ENCODE results near the gene ZNRF2. TPM values are rescaled to one million over a fixed set of nuclear protein-coding genes. Genes with fewer than 3 reads are reported as not detected.

The ZNRF2 gene
- total RNA-seq: 10 to 100 TPM in 3 of 4 donors, 1 to 10 TPM in 1; 9.6 to 19.3 (median 17.4) TPM

GRCh38 chr7:30284298-30285066 is at the start of gene ZNRF2:
Gene ZNRF2 (plus strand): TSS chr7:30284597. CDS start chr7:30285358, 761 bp downstream.
- Histone ChIP-seq H3K9me3 (no peaks in the 10 kb centered on the region), H3K4me3 (peak within 1 kb of the TSS; percentile 77 to 98 (median 81)), H3K4me1 (peaks cover 32 to 39% of the 10 kb centered on the region in 2 donors), H3K36me3 (no peaks in the 10 kb centered on the region), H3K27me3 (no peaks in the 10 kb centered on the region), H3K27ac (peak within 1 kb of the TSS; percentile 91 to 99 (median 96))
- ATAC-seq (peak; percentile 76 to 79), DNase-seq (peak; percentile 100)
- intact Hi-C loops (cut with DNase I; ENCODE audit: low total_unique reads): loop anchor here (2.0 to 10.0 kb wide), 5 partner anchors 112 to 258 kb away; partner anchors contain the start of genes FKBP14, GGCT and NOD1
- in situ Hi-C loops (cut with MboI; ENCODE audit: low sequenced_read_pairs in 4 of 4): loop anchor here in 2 of 4 donors (10.0 kb wide), 1 partner anchor 120 kb away; no protein-coding TSS in a partner anchor
- TF ChIP-seq CTCF (IDR thresholded peaks at IDR 0.05 in 4 of 5, conservative IDR thresholded peaks at IDR 0.05 in 1 of 5) (peak; percentile 39 to 53 (median 50)), POLR2A (IDR thresholded peaks at IDR 0.05) (peak; percentile 89 to 93)

GRCh38 chr7:30237271-30237695 is 47.1 kb upstream of the ZNRF2 start:
- ATAC-seq (no peak), DNase-seq (no peak)
- Histone ChIP-seq H3K27ac (no peak overlapping the region), H3K4me1 (peaks cover 0 to 6% of the 10 kb centered on the region in 2 donors), H3K36me3 (no peaks in the 10 kb centered on the region), H3K4me3 (no peak overlapping the region), H3K9me3 (no peaks in the 10 kb centered on the region), H3K27me3 (no peaks in the 10 kb centered on the region)
- no peak for TF ChIP-seq POLR2A (IDR thresholded peaks at IDR 0.05)
- no peak for TF ChIP-seq CTCF (IDR thresholded peaks at IDR 0.05 in 4 of 5, conservative IDR thresholded peaks at IDR 0.05 in 1 of 5)
- in situ Hi-C loops (cut with MboI; ENCODE audit: low sequenced_read_pairs in 4 of 4): no loop called here
- intact Hi-C loops (cut with DNase I; ENCODE audit: low total_unique reads): no loop called here

GRCh38 chr7:30238721-30239441 is 45.5 kb upstream of the ZNRF2 start:
- peaks cover 0 to 6% of the 10 kb centered on the region in 2 donors for H3K4me1 ChIP-seq
- no peaks in the 10 kb centered on the region for H3K27me3 ChIP-seq
- H3K27ac ChIP-seq: no peak overlapping the region
- TF ChIP-seq POLR2A (IDR thresholded peaks at IDR 0.05): no peak
- no peak for TF ChIP-seq CTCF (IDR thresholded peaks at IDR 0.05 in 4 of 5, conservative IDR thresholded peaks at IDR 0.05 in 1 of 5)
- H3K9me3 ChIP-seq: no peaks in the 10 kb centered on the region
- H3K36me3 ChIP-seq: no peaks in the 10 kb centered on the region
- in situ Hi-C loops (cut with MboI; ENCODE audit: low sequenced_read_pairs in 4 of 4): no loop called here
- no peak overlapping the region for H3K4me3 ChIP-seq
- ATAC-seq (no peak), DNase-seq (peak in 1 of 2 donors; percentile 30)
- intact Hi-C loops (cut with DNase I; ENCODE audit: low total_unique reads): no loop called here

DNA sequence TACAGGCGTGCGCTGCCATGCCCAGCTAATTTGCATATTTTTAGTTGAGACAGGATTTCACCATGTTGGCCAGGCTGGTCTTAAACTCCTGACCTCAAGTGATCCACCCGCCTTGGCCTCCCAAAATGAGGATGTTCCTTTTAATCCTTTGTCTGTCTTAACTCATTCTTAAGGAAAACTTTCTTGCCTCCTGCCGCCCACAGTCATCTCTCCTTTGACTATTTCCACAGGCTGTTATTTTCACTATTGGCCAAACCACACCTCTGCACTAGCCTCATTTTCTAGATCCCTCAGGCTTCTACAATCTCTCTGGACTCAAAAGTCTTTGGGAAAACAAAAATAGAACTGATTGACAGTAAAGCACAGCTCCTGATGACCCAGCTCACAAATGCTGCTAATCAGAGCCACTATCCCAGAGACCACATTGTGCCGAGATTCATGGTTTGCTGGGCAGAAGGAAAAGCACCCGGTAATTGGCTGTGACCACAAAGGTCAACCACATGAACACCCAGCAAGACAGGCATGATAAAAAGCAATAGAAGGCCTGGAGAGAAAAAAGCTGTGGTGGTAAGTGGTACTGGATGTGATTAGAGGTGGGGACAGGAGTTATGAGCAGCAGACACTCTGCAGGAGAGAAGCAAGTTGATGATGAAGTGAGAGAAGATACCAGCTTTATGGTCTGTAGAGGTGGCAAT is 44.1 kb upstream of the ZNRF2 start:
- Histone ChIP-seq H3K27ac (no peak overlapping the region), H3K27me3 (no peaks in the 10 kb centered on the region), H3K4me3 (no peak overlapping the region), H3K9me3 (no peaks in the 10 kb centered on the region), H3K4me1 (peaks cover 0 to 6% of the 10 kb centered on the region in 2 donors), H3K36me3 (no peaks in the 10 kb centered on the region)
- DNase-seq: no peak
- in situ Hi-C loops (cut with MboI; ENCODE audit: low sequenced_read_pairs in 4 of 4) (no loop called here), intact Hi-C loops (cut with DNase I; ENCODE audit: low total_unique reads) (no loop called here)
- no peak for ATAC-seq
- TF ChIP-seq POLR2A (IDR thresholded peaks at IDR 0.05) (no peak), CTCF (IDR thresholded peaks at IDR 0.05 in 4 of 5, conservative IDR thresholded peaks at IDR 0.05 in 1 of 5) (no peak)

Data from gastrocnemius medialis (tissue), 4 donors.